ENCODE measurements around the gene THOC7.

Gene THOC7

GRCh38 chr3:63877737-63878393 is 14.3 kb upstream of the THOC7 start:
- no peak for DNase-seq

GRCh38 chr3:63876260-63876659 is 12.7 kb upstream of the THOC7 start:
- no peak for DNase-seq

GRCh38 chr3:63875510-63875909 is 11.9 kb upstream of the THOC7 start:
- DNase-seq = no peak

GRCh38 chr3:63874769-63875168 is 11.2 kb upstream of the THOC7 start:
- DNase-seq = no peak

- DNase-seq = no peak
Measured at GRCh38 chr3:63872135-63872924, 8.7 kb upstream of the THOC7 start.

- no peak for DNase-seq
Measured at GRCh38 chr3:63870615-63871005, 7.0 kb upstream of the THOC7 start.

GRCh38 chr3:63869940-63870614 is 6.5 kb upstream of the THOC7 start:
- no peak for DNase-seq

GRCh38 chr3:63867225-63867624 is 3.6 kb upstream of the THOC7 start:
- no peak for DNase-seq

GRCh38 chr3:63864965-63865327 is 1.3 kb upstream of the THOC7 start:
- no peak for DNase-seq

- peak; percentile 45 for DNase-seq
Measured at GRCh38 chr3:63864008-63864964, 681 bp upstream of the THOC7 start.

GRCh38 chr3:63862804-63863149 is 828 bp downstream of the THOC7 start:
- DNase-seq = peak; percentile 37

- no peak for DNase-seq
Measured at GRCh38 chr3:63861306-63861705, 2.3 kb downstream of the THOC7 start.

GRCh38 chr3:63860776-63861175 is 2.8 kb downstream of the THOC7 start:
- no peak for DNase-seq

- no peak for DNase-seq
Measured at GRCh38 chr3:63857311-63857710, 6.3 kb downstream of the THOC7 start.

- DNase-seq = no peak
Measured at GRCh38 chr3:63855333-63855940, 8.2 kb downstream of the THOC7 start.

- no peak for DNase-seq
Measured at GRCh38 chr3:63853106-63853505, 10.5 kb downstream of the THOC7 start.

GRCh38 chr3:63851287-63851686 is 12.3 kb downstream of the THOC7 start:
- no peak for DNase-seq

- no peak for DNase-seq
Measured at GRCh38 chr3:63849175-63849574, 14.4 kb downstream of the THOC7 start.

GRCh38 chr3:63847718-63848450 is 15.7 kb downstream of the THOC7 start:
- DNase-seq = no peak

- no peak for DNase-seq
Measured at GRCh38 chr3:63845215-63845614, 18.4 kb downstream of the THOC7 start.

GRCh38 chr3:63842127-63842526 is 21.5 kb downstream of the THOC7 start:
- no peak for DNase-seq

- DNase-seq = no peak
Measured at GRCh38 chr3:63841704-63842103, 21.9 kb downstream of the THOC7 start.
